CD4-positive, alpha-beta T cell treated with Interleukin-17A for 1 hour (primary cell): Measurements from ENCODE around the gene EFNA3.
"Not testable (repeated sequence)": the region's sequence is repeated elsewhere in the genome, so short reads cannot be mapped to it uniquely, and the experiment has no call there.

ENCODE experiments used
- DNase-seq: peaks from one replicate; pipeline ENCODE4 v3.0.0-alpha.2; 2020

Gene EFNA3

DNA sequence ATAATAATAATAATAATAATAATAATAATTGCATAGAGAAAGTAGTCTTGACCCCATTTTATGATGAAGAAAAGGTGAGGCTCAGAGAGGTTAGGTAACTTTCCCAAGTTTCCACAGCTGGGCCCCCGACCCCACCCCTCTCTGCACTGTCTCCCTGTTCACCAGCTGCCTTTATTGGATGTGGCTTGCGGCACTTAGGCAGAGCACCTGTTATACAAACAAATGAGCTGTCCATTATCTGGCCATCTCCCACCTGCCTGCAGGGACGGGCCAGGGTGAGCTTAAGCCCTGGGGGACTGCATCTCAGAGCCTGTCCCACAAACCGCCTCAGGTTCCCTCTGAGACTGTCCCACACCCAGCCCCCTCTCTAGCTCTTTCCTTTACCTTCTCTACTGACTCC, 39.0 kb downstream of the EFNA3 start:
- DNase-seq = no peak

DNA sequence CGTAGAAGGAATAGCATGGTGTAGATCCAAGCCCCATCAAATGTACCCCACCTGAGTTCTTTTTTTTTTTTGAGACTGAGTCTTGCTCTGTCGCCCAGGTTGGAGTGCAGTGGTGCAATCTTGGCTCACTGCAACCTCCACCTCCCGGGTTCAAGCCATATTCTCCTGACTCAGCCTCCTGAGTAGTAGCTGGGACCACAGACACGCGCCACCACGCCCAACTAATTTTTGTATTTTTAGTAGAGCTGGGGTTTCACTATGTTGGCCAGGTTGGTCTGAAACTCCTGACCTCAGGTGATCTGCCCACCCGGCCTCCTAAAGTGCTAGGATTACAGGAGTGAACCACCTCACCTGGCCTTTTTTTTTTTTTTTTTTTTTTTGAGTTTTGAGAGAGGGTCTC, 39.5 kb downstream of the EFNA3 start:
- DNase-seq = not testable (repeated sequence)

DNA sequence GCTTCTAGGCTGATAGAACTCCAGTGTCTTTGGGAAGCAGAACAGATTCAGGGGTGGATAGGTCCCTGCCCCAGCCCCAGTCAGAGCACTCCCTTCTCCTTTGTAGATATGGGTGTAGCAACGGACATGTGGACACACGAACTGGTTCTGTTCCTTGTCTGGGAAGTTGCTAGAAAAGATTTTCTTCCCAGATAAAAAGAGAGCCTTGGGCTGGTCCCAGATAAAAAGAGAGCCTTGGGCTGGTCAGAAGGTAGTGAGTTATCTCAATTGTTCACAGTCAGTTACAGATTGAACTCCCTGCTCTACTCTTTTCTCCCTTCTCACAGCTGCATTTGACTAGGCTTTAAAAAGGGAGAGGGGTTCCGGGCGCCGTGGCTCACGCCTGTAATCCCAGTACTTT, 41.6 kb downstream of the EFNA3 start:
- no peak for DNase-seq

DNA sequence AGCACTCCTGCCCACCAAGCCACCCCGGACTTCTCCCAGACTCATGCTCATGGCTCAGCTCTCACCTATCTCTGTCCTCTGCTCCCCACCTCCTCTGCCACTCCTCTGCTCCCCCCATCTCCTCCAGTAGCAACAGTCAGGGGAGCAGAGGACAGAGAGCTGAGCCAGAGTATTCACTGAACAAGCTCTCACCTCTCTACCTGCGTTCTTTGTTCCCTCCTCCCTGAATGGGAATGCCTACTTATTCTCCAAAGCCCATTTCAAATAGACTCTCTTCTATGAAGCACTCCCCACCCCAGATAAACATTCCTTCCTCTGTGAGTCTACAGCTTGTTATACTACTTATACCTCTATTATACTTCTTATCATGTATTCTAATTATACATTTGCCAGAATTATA, 42.6 kb downstream of the EFNA3 start:
- no peak for DNase-seq

DNA sequence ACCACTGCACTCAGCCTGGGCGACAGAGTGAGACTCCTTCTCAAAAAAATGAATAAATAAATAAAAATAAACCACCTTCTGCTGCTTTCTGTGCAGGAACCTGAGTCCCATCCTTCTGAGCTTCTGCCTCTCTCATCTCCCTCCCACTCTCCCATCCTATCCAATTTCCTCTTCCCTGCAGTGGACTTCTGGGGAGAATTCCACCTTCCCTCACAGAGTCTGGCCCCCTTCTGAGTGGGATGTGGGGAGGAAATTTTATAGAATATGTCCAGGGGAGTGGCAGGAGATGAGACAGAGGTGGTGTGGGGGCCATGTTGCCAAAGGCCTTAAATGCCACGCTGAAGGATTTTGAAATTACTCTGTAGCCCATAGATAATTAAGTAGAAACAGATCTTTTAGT, 43.7 kb downstream of the EFNA3 start:
- no peak for DNase-seq

DNA sequence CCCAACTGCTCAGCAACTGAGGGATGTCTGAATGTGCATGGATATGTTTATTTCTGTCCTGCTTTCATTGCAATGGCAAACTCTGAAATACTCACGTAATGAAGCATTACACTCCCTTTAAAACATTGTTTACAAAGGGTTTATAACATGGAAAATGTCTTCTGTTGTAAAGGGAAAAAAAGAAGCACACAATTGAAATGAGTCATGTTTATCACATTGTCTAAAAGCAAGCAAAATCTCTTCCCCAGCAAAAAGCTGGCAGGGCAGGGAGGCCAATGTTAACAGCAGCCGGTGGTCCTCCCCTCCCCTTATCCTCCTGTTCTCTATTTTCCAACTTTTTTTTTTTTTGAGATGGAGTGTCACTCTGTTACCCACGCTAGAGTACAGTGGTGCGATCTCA, 45.2 kb downstream of the EFNA3 start:
- DNase-seq = no peak

DNA sequence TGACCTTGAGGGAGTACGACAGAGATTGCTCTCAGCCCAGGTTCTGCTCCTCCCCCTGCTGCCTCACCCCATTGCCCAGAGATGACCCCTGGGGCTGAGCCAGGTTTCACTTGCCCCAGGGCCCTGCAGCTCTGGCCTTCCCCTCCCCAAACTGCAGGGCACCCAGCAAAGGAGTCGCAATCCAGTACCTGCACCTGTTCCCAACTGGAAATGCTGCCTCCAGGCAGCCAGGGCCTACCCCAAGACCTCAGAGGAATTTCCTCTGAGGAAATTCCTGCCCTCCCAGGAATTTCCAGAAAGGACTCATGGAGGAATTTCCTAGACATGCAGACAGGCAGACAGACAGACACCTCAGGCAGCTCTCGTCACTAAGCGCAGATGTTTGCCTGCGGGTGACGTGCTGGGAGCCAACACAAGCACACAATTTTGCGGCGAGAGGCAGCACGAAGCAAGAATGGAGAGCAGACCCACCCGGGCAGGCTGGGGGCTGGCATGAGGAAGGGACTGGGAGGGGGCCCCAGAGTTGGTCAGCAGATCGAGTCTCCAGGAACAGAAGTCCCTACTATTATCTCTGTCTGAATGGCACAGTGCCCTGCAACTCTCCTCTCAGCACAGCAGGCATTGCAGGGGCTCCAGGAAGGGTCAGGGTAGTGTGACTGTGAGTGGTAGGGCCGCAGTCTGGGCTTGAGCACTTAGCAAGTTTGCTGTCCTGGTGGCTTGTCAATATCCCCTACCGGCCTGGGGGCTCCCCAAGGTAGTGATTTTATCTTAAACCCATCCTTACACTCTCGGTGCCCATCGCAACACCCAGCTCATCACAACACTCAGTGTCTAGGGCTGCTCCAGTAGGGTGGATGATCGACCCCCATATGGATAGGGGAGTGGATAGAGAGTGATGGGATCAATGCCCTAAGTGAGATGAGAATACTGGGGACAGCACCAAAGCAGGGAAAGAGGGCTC, 46.1 kb downstream of the EFNA3 start:
- DNase-seq = no peak

DNA sequence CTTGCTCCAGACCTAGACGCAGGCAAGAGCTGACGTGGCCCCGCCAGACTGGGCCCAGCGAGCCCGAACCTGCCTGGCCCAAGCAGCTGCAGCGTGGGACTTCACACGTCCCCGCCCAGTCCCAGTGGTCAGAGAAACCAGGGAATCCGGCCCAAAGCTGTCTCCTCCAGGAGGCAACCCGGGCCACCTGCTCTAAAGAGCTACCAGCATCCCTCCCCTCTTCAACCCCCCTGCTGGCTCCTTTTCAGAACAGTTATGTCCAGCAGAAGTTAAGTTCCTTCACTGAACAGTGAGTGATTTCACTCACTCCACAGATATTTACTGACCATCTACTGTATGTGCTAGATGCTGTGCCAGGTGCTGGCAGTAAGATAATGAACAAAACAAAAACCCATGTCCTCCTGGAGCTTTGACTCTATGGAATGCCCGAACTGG, 46.9 kb downstream of the EFNA3 start:
- DNase-seq = no peak

DNA sequence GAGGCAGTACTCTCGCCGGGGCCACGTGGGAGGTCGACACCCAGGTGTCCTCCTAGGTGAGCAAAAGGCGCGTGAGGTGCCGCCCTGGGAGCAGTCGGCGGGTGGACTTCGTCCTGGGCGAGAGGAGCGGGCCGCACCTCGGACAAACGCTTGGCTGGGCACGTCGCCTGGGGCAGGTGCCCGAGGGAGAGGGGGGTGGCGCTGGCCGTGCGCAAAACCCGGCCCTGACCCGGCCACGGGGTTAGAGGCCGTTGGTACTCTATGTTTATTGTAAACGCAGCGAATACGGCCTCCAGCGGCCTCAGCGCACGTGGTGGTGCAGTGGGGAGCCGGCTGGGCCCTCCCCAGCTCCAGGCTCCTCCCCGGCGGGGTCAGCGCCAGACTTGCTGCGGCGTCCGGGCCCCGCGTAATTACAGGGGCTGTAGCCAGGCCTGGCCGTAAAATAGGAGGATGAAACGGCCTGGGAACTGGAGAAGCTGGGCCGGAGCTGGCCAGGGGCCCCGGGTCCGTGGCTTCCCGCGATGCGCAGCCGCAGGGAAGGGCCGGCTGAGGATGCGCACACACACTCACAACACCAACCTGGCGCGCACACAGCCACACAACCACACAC, 47.4 kb downstream of the EFNA3 start:
- no peak for DNase-seq

DNA sequence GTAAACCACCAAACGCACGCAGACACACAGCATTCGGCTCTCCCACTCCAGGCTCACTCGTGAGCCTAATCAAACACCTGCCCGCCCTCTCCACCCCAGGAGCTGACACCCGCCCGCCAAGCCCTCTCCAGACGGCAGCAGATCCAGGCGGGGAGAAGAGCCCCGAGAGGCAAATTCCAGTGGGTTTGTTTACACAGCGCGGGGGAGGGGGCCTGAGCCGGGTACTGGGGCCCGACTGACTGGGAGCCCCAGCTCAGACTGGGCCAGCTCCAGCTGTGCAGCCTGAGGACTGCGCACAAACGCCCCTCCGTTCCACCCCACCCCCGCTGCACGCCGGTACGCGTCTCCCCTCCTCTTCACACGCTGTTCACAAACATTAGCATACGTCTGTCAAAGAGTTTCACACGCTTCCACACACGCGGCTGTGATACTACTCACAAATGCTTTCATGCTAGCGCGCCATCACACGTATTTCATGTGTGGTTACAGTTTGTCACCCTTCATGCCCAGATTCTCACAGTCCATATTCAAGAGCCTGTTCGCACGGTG, 48.0 kb downstream of the EFNA3 start:
- DNase-seq = peak; percentile 45

DNA sequence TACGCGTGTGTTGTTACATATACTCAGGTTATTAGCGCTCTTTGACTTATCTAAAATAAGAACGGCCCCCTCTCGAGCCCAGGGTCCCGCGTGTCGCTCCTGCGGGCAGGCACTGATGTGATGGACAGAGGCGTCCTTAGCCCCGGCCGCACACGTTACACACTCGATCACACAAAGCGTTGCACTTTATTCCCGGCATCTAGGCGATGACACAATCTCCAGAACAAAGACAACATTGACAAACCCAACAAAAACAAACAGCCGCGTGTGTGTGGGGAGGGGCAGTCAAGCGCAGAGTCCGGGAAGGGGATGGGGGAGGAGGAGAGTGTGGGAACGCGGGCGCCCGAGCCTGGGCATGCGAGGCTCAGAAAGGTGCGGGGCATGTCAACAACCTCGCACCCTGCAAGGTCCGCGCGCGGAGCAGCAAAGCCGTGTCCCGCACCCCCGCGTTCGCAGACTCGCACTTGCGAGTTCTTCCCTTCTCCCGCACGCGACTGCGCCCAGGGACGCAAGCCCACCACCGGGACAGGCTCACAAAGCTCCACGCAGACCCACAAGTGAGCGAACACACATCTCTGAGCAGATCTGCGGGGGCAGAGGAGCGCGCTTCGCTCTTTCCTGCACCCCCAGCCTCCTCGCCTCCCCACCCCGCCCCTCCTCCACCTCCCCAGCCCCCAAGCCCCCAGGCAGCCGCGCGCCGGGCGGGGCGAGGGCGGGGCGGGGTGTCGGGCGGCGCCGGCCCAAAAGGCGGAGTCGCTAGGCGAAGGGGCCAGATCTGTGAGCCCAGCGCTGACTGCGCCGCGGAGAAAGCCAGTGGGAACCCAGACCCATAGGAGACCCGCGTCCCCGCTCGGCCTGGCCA, 48.7 kb downstream of the EFNA3 start, which contains the start of gene EFNA1:
Gene EFNA1, plus strand, starts transcription at position 772 of the 862 bp plus-strand sequence. CDS start 102 bp downstream, outside the sequence.
- DNase-seq = peak; percentile 47

DNA sequence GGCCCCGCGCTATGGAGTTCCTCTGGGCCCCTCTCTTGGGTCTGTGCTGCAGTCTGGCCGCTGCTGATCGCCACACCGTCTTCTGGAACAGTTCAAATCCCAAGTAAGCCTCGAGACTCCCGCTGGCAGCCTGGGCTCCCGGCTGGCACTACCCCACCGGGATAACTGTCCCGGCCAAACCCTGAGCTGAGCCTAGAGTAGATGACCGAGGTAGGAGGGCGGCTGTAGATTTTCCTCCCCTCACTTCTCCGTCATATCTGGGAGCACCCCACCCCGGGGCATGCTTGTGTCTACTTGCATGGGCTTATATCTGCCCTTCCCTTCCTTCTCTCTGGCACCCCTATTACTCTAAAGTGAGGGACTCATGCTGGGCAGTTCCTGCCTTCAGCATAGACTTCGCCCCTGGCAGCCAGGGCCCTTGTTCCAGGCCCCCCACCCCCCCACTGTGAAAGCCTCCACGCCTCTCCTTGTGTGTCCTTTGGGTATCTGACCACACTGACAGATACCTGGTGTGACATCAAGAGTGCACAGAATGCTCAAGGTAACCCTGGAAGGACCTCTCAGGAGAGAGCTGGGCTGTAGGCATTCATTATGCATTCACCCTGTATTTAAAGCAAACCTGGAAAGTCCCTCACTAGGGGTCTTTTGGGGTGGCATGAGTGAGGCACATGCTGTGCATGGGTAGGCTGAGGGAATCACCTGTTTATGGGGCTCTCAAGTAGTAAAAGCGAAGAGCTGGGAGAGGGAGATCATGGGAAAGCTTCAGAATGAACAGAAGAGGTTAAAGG, 49.5 kb downstream of the EFNA3 start:
- DNase-seq = no peak

DNA sequence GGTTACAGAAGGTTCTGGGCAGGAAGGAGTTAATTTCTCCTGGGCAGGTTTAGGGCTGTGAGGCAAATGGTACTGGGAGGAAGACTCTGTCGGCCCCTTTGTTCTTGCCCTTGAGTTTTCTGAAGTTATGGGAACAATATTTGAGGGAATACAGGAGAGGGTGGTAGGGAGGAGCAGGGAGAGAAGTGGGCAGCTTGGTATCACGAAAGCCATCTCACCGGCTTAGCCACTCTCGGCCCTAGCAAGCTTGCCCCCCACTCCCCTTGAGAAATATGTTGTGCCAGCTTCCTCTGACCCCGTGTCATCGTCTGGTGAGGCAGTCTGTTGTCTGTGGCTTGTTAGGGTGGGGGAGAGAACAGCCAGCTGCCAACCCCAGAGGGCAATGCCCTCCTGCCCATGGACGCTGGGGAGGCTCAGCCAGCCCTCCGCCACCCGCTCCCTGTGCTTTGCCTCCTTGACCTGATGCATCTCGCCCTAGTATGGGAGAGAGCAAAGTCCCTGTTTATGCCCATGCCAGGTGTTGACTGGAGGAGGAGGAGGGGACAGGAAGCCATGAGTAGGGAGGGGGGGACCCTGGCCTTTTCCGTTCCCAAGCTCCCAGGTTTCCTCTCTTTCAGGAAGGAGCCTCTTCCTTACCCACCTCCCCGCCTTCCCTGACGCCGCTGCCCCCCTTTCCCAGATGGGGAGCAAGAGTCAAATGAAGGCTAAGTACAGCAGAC, 50.3 kb downstream of the EFNA3 start:
- peak; percentile 25 for DNase-seq

DNA sequence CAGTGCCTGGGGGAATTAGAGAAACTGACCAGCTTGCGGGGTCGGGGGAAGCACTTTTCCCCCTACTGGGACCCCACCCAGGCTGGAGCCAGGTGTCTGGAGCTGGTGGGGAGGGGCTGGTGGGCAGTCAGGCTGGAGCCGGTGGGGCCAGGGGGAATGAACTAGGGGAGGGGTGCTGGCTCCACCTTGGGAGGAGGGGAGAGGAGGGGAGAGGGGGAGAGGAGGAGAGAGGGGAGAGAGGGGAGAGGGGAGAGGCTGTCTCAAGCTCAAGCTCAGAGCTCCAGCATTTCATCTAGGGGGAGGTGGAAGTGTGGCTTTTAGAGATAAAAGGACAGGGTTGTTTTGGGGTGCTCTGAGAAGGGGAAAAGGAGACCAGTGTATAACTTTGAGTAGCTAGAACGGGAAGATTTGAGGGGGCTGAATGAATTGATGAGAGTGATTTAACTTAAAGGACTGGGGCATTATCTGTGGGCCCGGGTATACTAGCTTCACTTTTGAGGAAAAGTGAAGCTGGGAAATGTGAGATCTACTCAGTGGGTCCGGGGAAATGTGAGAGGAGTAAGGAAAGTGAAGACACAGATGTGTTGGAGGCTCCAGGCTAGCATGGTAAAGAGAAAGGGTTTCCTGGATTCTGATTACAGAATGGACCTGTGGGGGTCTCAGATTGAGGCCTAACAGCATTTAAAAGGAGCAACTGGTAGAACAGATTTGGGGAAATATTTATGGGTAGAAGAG, 51.8 kb downstream of the EFNA3 start:
- no peak for DNase-seq

DNA sequence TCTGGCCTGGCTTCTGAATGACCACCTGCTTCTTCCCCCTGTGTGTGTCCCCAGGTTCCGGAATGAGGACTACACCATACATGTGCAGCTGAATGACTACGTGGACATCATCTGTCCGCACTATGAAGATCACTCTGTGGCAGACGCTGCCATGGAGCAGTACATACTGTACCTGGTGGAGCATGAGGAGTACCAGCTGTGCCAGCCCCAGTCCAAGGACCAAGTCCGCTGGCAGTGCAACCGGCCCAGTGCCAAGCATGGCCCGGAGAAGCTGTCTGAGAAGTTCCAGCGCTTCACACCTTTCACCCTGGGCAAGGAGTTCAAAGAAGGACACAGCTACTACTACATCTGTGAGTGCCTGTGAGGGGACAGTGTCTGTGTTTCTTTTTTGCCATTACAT, 52.6 kb downstream of the EFNA3 start:
- DNase-seq = no peak

DNA sequence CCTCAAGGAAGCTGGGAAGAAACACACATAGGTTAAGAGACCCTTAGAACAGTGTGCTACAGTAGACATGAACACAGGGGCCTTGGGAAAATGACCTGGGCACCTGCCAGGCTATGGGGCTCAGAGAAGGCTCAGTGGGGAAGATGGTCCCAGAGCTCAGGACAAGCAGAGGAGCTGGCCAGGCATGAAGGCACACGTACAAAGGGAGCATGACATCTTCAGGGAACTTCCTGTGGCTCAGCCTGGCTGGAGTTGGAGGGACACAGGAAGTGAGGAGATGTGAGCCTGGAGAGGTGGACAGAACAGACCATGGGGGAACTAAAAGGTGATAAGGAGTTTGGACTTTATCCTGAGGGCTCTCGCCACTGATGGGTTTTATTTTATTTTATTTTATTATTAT, 53.2 kb downstream of the EFNA3 start:
- DNase-seq = no peak

DNA sequence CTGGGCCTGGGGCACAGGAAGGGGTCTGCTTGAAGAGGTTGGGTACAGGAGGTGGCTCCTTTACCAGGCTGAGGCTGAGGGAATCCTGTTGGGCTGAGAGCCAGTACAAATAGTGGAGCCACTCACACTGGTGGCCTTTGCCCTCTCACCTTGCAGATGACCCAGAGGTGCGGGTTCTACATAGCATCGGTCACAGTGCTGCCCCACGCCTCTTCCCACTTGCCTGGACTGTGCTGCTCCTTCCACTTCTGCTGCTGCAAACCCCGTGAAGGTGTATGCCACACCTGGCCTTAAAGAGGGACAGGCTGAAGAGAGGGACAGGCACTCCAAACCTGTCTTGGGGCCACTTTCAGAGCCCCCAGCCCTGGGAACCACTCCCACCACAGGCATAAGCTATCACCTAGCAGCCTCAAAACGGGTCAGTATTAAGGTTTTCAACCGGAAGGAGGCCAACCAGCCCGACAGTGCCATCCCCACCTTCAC, 55.2 kb downstream of the EFNA3 start:
- no peak for DNase-seq

DNA sequence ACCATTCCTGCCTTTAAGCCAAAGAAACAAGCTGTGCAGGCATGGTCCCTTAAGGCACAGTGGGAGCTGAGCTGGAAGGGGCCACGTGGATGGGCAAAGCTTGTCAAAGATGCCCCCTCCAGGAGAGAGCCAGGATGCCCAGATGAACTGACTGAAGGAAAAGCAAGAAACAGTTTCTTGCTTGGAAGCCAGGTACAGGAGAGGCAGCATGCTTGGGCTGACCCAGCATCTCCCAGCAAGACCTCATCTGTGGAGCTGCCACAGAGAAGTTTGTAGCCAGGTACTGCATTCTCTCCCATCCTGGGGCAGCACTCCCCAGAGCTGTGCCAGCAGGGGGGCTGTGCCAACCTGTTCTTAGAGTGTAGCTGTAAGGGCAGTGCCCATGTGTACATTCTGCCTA, 55.7 kb downstream of the EFNA3 start:
- no peak for DNase-seq

DNA sequence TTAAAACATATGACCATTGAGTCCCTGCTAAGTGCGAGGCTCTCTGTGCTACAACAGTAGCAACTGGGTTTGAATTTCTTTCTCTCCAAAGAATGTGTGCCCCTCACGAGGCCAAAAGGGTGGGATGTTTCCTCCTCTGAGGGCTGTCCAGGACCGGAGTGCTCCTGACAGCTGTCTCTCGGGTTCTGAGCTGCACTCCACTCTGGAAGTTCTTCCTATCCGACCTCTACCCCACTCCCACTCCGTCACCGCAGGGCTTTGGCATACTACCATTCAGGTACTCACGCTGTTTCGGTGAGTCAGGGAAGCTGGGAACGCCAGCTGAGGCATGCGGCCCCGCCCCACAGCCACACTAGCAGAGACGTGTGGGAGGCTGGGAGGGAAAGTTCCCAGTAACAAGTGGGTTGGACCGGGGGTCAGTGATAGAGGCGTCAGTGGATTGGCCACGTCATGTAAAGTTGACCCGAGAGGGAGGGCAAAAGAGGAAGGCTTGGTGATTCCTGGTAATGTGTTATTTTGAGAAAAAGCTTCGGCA, 56.3 kb downstream of the EFNA3 start:
- peak; percentile 56 for DNase-seq

DNA sequence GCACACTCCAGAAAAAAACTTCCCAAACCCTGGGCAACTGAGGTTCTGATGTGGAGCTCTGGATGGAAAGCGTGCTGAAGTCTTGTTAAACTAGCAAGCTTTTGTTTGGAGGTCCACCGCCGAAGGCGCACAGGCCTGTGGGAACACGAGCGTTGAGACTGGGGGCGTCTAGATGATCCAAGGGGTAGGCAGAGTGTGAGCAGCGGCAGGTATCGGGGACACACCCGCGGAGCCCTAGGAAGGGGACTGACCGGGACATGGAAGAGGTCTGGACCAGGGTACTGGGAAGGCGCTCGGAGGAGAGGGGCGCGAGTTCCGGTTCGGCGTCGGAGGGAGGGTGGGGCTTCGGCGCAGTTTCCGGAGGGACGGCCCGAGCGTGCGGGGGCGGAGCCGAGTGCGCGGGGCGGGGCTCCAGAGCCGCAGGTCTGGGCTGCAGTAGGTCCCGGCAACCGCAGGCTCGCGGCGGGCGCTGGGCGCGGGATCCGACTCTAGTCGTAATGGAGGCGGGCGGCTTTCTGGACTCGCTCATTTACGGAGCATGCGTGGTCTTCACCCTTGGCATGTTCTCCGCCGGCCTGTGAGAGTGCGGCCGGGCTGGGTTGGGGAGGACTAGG, 56.9 kb downstream of the EFNA3 start, which contains the start of gene SLC50A1:
Gene SLC50A1, plus strand, starts transcription at position 438 of the 614 bp plus-strand sequence. Its CDS starts 60 bp downstream, at position 498.
- peak; percentile 93 for DNase-seq
